Measurements from ENCODE around the gene AIP.

Gene AIP

DNA sequence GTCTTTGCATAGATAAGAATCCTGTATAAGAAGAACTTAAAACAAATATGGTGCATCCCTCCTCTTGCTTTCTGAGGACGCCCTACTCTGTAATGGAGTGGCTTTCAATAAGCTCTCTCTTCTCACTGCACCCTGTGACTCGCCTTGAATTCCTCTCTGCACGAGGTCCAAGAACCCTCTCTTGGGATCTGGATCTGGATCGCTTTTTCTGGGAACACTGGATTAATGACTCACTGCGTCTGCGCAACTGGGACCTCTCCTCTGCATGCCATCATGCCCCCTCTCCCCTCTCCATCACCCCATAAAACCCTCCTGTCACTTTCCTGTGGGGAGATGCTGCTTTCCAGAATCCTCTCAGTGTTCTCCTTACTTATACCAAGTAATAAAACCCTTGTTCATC lies 55.5 kb downstream of the AIP start:
- DNase-seq: no peak

DNA sequence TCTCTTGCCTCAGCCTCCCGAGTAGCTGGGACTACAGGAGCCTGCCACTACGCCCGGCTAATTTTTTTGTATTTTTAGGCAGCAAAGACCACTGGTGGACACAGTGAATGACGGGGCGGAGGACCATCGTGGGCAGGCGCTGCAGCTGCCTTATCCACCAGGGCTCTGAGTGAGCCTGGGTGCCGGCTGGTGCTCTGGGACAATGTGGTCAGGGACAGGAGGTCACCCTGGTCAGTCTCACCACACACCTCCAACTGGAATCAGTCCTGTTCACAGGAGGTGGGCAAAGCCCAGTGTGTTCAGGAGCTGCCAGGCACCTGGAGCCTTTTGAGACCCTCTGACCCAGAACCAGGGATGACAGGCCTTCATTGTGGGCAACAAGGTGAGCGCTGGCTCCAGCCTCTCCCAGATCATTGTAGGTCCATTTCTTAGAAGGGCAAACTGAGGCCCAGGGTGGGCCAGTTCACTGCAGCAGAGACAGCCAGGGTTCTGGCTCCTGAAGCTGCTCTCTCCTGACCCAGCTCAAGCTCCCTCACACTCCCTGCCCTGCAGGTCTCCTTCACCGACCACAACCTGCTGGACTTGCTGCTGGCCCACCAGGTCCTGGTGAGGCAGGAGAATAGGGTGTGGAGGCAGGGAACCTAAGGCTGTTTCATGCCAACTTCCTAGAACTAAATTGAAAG lies 56.1 kb downstream of the AIP start:
- no peak for DNase-seq

DNA sequence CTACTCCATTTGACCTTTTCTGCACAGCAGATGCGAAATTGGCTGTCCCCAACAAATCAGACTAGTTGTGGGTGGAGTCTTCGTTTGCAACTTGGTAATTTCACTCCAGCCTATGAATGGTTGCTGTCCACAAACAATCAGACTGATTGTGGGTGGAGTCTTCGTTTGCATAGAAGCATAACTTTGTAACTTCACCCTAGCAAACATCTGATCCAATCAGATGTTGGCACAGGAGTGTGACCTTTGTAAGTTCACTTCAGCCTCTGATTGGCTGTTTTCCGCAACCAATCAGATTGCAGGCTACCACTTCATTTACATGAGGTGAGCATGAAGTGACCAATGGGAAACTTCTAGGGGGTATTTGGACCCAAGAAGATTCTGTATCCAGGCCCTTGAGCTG lies 56.7 kb downstream of the AIP start:
- no peak for DNase-seq

All from NCI-H1105 treated with DMSO at 0.1 percent for 48 hours (cell line).